Smooth muscle cell of the brain vasculature (primary cell): ENCODE results near the gene NCOR2.
"Not testable (repeated sequence)": the region's sequence is repeated elsewhere in the genome, so short reads cannot be mapped to it uniquely, and the experiment has no call there.

Source experiments
- DNase-seq: peaks from one replicate; pipeline ENCODE4 v3.0.0-alpha.2; 2012; ENCODE audit warnings: low read depth, low spot score

Gene NCOR2

GRCh38 chr12:124601706-124602105 is 34.3 kb upstream of the NCOR2 start:
- DNase-seq: no peak

- DNase-seq: no peak
These were observed 31.9 kb upstream of the NCOR2 start for GRCh38 chr12:124599074-124599999.

GRCh38 chr12:124597041-124597440 is 29.6 kb upstream of the NCOR2 start:
- DNase-seq: no peak

- no peak for DNase-seq
These were observed 28.0 kb upstream of the NCOR2 start for GRCh38 chr12:124595444-124595843.

GRCh38 chr12:124594851-124595250 is 27.4 kb upstream of the NCOR2 start:
- DNase-seq: no peak

- DNase-seq: no peak
These were observed 26.5 kb upstream of the NCOR2 start for GRCh38 chr12:124593851-124594401.

GRCh38 chr12:124593176-124593575 is 25.8 kb upstream of the NCOR2 start:
- no peak for DNase-seq

GRCh38 chr12:124592481-124593160 is 25.2 kb upstream of the NCOR2 start:
- DNase-seq: no peak

- no peak for DNase-seq
These were observed 24.6 kb upstream of the NCOR2 start for GRCh38 chr12:124592050-124592449.

GRCh38 chr12:124590447-124590846 is 23.0 kb upstream of the NCOR2 start:
- no peak for DNase-seq

- DNase-seq: no peak
These were observed 21.4 kb upstream of the NCOR2 start for GRCh38 chr12:124588751-124589267.

GRCh38 chr12:124588018-124588634 is 20.7 kb upstream of the NCOR2 start:
- DNase-seq: no peak

- DNase-seq: no peak
These were observed 19.3 kb upstream of the NCOR2 start for GRCh38 chr12:124586756-124587155.

- not testable (repeated sequence) for DNase-seq
These were observed 17.1 kb upstream of the NCOR2 start for GRCh38 chr12:124584494-124584893.

- no peak for DNase-seq
These were observed 16.4 kb upstream of the NCOR2 start for GRCh38 chr12:124583854-124584253.

GRCh38 chr12:124582108-124582424 is 14.7 kb upstream of the NCOR2 start:
- DNase-seq: no peak

- DNase-seq: no peak
These were observed 14.1 kb upstream of the NCOR2 start for GRCh38 chr12:124581307-124582107.

- DNase-seq: no peak
These were observed 12.6 kb upstream of the NCOR2 start for GRCh38 chr12:124579921-124580517.

GRCh38 chr12:124578854-124579253 is 11.4 kb upstream of the NCOR2 start:
- no peak for DNase-seq

- DNase-seq: no peak
These were observed 11.0 kb upstream of the NCOR2 start for GRCh38 chr12:124578445-124578844.

GRCh38 chr12:124577986-124578385 is 10.6 kb upstream of the NCOR2 start:
- DNase-seq: no peak
